GM18870 (cell line): ENCODE results near the gene CPED1.

ENCODE experiments used
- ATAC-seq: cut with Tn5 transposase; IDR thresholded peaks from one replicate; pipeline ENCODE4 v1.9.1; 2021; ENCODE audit warnings: moderate library complexity; ENCODE audit not compliant: unreplicated experiment

The CPED1 gene

GRCh38 chr7:121337398-121337797 is 348.9 kb downstream of the CPED1 start:
- no peak for ATAC-seq

GRCh38 chr7:121339082-121339481 is 350.6 kb downstream of the CPED1 start:
- ATAC-seq: no peak

- ATAC-seq: no peak
These were observed 353.4 kb downstream of the CPED1 start for GRCh38 chr7:121341933-121342332.

- no peak for ATAC-seq
These were observed 354.1 kb downstream of the CPED1 start for GRCh38 chr7:121342631-121343030.

GRCh38 chr7:121343302-121343701 is 354.8 kb downstream of the CPED1 start:
- no peak for ATAC-seq

- no peak for ATAC-seq
These were observed 355.6 kb downstream of the CPED1 start for GRCh38 chr7:121344093-121344492.

GRCh38 chr7:121344497-121344896 is 356.0 kb downstream of the CPED1 start:
- no peak for ATAC-seq
